ENCODE data around the gene EAF1.
"Not testable (repeated sequence)": the region's sequence is repeated elsewhere in the genome, so short reads cannot be mapped to it uniquely, and the experiment has no call there.

EAF1 gene

DNA sequence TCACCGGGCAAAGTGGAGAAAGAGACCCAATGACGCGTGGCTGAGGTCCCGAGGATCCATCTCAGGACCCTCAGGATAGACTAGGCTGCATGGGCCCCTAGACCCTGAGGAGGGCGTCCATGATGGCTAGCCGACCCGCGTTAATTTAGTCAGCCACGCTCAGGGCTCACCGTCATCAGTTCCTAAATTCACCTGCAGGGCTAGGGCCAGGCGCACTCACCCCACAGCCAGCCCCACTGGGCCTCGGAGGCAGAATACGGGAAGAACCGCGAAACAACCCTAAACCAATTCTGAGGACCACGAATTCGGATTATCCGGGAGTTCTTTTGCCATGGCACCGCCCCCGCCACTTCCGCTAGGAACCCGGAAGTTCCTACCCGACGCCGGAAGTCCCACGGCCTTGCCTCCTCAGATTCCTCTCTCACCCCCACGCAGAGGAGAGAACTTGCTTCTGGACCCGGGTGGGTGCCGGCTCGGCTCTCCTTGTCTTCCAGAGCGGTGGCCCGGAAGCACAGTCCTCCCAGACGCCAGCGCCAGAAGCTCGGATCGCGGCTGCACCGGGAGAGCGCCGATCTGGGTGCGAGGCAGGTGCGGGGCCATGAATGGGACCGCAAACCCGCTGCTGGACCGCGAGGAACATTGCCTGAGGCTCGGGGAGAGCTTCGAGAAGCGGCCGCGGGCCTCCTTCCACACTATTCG, at the start of gene EAF1, which contains the start of gene METTL6:
Gene EAF1 (plus strand): TSS at position 417 of the 699 bp plus-strand sequence. CDS start 182 bp downstream, at position 599.
Gene METTL6 (minus strand): TSS at position 363 of the 699 bp plus-strand sequence. CDS start 1,033 bp downstream, outside the sequence.
- DNase-seq (ENCODE audit: low read depth in 1 of 2, low spot score in 1 of 2), result peak; percentile 75 to 77

DNA sequence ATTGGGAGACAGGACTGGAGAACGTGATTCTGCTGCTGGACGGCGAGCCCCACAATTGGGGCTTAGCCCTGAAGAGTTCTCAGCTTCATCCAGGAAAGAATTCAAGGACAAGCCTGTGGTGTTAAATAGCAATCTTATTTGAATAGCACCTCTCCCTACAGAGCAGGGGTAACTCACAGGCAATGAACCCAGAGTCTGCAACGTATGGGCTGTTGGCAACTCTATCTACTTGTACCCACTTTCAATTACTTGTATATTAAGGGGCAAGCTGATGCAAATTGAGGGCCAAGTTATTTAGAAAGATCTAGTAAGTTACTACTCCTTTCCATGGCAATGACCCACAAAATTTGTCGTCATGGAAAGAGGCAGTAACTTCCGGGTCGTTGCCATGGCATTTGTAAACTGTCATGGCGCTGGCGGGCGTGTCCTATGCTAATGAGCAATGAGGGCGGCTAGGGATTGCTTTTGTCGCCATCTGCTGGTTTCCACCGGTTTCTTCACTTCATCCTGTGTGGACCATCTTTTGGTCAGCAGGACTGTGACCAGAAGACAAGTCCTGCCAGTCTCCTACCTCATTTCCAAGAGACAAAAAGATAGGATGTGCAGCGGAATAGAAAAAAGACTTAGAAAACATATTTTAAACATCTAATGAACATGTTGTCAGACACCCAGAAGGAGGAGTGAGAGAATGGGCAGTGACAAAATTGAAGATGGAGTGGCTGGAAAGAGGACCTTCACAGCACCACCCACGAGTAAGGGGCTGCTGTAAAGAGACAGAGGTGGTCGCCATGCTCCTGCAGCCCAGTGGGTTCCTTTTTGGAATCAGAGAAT, 49.2 kb upstream of the EAF1 start:
- DNase-seq (ENCODE audit: low read depth in 1 of 2, low spot score in 1 of 2), result peak; percentile 86 to 92

DNA sequence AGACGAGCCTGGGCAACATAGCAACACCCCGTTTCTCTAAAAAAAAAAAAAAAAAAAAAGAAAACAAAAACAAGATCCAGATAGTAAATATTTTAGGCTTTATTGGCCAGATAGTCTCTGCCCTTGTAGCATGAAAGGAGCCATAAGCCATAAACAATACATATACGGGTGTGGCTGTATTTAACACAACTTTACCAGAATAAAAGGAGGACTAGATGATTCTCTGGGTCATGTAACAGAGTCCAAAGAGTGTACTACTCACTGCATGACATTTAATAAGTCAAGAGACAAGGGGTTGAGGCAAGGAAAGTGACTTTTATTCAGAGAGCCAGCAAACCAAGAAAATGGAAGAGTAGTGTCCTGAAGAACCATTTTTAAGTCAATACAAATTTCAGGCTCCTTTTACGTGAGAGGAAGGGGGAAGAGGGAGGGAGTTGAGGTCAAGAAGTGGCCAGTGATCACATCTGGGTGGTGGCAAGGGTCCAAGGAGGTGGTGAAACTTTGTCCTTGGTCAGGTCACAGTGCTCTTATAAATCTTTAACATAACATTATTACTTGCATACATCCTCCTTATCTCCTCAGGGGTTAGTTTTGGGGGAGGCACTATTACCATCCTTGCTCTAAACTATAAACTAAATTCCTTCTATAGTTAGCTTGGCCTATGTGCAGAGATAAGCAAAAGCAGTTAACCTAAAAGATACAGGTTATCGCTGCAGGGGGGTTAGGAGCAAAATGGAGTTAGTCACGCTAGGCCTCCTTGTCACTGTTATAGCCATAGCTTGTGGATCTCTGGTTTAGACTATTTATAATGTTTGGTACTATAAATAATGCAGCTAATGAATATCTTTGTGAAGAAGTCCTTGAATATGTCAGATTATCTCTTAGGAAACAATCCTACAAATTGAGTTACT, 46.2 kb upstream of the EAF1 start:
- DNase-seq (ENCODE audit: low read depth in 1 of 2, low spot score in 1 of 2), result no peak

DNA sequence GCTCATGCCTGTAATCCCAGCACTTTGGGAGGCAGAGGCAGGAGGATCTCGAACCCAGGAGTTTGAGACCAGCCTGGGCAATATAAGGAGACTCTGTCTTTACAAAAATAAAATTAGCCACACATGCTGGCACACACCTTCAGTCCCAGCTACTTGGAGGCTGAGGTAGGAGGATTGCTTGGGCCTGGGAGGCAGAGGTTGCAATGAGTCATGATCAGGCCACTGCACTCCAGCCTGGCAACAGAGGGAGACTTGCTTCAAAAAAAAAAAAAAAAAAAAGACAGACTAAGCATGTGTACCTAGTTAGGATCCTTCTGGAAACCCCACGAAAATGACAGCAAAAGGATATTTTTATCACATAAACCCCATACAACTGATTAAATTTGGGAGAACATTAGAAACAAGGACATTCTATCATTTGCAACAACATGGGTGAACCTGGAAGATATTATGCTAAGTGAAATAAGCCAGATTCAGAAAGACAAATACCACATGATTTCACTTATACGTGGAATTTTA, 44.9 kb upstream of the EAF1 start:
- DNase-seq (ENCODE audit: low read depth in 1 of 2, low spot score in 1 of 2), result no peak

DNA sequence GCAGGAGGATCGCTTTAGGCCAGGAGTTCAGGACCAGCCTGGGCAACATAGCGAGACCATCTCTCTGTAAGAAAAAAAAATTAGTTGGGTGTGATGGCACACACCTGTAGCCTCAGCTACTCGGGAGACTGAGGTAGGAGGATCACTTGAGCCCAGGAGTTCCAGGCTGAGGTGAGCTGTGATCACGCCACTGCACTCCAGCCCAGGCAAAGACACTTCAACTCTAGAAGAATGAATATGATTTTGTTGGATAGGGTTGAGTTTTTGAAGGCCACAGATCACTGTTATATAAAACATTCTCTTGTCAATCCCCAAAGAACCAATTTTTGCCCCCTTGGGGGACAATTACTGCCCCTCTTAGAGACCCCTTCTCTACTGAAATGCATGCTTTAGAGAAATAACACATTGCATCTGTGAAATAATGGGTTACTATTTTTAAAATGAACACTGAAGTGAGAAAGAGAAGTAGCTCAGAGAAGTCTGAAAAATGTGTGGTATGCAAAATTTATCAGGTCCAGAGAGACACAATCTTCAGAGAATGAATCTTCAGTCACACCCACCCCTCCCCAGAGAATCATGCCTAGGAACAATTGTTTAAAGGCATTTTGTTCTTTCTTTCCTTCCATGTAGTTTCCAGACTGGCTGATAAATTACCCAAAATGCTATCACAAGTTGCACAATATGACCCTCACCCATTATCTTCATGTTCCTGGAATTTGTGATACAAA, 42.7 kb upstream of the EAF1 start:
- DNase-seq (ENCODE audit: low read depth in 1 of 2, low spot score in 1 of 2), result no peak

DNA sequence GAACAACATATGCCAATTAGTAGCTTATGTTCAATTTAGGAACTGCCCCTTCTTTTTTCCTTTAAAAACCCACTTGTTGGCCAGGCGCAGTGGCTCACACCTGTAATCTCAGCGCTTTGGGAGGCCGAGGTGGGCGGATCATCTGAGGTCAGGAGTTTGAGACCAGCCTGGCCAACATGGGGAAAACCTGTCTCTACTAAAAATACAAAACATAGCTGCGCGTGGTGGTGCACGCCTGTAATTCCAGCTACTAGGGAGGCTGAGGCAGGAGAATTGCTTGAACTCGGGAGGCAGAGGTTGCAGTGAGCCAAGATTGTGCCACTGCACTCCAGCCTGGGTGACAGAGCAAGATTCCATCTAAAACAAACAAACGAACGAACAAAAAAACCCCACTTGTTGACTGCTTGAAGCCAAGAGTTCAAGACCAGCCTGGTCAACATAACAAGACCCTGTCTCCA, 42.1 kb upstream of the EAF1 start:
- not testable (repeated sequence) for DNase-seq (ENCODE audit: low read depth in 1 of 2, low spot score in 1 of 2)

DNA sequence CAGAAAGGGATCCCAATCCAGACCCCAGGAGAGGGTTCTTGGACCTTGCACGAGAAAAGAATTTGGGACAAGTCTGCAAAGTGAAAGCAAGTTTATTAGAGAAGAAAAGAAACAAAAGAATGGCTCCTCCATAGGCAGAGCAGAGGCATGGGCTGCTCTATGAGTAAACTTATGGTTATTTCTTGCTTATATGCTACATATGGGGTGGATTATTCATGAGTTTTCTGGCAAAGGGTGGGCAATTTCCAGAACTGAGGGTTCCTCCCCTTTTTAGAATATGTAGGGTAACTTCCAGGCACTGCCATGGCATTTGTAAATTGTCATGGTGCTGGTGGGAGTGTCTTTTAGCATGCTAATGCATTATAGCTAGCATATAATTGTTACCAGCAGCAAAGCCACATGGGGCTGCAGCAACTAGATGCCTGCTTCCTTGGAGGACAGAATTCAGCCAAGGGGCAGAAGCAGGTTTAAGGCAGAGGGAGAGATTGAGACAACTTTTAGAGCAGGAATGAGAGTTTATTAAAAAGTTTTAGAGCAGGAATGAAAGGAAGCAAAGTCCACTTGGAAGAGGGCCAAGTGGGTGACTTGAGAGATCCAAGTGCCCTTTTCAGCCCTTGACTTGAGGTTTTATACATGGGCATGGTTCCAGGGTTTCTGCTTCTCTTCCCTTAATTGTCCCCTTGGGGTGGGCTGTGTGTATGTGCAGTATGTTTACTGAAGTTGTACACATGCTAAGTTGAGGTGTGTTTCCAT, 41.3 kb upstream of the EAF1 start:
- no peak for DNase-seq (ENCODE audit: low read depth in 1 of 2, low spot score in 1 of 2)

DNA sequence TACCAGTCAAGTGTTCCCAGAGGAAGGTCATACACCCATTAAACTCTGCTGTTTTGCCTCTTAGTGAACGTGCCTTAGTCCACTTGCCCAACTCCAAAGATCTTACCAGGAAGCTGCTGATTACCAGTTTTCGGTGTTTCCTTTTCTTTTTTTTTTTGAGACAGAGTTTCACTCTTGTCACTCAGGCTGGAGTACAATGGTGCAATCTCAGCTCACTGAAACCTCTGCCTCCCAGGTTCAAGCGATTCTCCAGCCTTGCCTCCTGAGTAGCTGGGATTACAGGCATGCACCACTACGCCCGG, 40.8 kb upstream of the EAF1 start:
- DNase-seq (ENCODE audit: low read depth in 1 of 2, low spot score in 1 of 2), result not testable (repeated sequence)

DNA sequence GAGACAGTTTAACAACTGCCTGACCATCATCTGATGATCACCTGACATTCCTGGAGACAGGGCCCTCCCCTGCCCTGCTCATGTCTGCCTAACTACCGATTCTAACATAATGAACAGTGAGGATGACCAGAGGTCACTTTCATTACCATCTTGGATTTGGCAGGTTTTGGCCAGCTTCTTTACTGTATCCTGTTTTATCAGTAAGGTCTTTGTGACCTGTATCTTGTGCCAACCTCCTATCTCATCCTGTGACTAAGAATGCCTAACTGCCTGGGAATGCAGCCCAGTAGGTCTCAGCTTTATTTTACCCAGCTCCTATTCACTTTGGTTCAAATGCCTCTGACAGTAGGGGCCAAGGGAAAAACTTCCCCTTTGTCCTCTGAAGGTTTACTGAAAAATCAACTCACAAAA, 40.2 kb upstream of the EAF1 start:
- DNase-seq (ENCODE audit: low read depth in 1 of 2, low spot score in 1 of 2), result no peak

DNA sequence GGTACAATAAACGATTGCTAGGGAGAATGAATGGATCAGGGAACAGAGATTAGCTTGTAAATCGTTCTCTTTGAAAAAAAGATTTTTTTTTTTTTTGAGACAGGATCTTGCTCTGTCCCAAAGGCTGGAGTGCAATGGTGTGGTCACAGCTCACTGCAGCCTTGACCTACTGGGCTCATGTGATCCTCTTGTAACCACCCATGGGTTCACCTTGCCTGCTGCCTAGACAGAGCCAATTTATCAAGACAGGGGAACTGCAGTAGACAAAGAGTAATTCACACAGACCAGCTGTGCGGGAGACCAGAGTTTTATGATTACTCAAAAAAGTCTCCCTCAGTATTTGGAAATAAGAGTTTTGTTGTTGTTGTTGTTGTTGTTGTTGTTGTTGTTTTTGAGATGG, 39.7 kb upstream of the EAF1 start:
- DNase-seq (ENCODE audit: low read depth in 1 of 2, low spot score in 1 of 2), result no peak

DNA sequence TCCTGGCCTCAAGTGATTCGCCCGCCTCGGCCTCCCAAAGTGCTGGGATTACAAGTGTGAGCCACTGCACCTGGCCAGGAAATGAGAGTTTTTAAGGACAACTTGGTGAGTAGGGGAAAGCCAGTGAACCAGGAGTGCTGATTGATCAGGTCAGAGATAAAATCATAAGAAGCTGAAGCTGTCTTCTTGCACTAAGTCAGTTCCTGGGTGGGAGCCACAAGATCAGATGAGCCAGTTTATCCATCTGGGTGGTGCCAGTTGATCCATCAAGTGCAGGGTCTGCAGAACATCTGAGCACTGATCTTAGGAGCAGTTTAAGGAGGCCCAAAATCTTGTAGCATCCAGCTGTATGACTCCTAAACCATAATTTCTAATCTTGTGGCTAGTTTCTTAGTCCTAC, 39.1 kb upstream of the EAF1 start:
- DNase-seq (ENCODE audit: low read depth in 1 of 2, low spot score in 1 of 2), result not testable (repeated sequence)

DNA sequence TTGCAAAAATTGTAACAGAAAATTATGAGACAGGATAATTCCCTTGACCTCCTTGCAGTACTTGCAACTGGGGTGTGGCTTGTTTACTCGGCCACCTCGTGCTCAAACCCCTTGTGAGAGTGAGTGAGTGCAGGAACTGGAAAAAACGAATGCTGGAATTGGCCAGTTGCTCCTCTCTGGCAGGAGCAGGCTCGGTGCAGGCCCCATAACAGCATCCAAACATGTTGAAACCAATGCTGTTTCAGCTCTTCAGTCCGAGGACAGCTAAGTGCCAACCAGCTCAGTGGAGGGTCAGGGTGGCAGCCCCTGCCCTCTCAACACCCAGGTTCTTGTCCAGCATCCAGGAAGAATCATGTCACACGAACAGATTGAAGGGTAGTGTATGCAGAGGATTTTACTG, 36.9 kb upstream of the EAF1 start:
- no peak for DNase-seq (ENCODE audit: low read depth in 1 of 2, low spot score in 1 of 2)

DNA sequence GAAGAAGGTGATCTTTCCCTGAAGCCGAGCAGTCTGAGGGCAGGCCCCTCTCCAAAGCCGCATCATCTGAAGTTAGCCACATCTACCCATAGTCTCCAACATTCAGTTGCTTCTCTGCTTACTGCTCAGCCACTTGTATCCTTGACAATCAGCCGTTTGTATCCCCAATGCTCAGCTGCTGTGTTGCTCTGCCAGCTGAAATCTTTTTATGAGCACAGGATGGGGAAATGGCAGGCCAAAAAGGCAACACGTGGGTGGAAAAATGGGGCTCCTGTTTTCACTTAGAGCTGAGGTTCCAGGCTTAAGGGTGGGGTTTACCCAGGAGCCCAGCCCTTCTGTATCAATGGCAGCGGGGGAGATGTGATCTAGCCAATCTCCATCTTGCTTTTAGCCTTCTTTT, 36.4 kb upstream of the EAF1 start:
- no peak for DNase-seq (ENCODE audit: low read depth in 1 of 2, low spot score in 1 of 2)

DNA sequence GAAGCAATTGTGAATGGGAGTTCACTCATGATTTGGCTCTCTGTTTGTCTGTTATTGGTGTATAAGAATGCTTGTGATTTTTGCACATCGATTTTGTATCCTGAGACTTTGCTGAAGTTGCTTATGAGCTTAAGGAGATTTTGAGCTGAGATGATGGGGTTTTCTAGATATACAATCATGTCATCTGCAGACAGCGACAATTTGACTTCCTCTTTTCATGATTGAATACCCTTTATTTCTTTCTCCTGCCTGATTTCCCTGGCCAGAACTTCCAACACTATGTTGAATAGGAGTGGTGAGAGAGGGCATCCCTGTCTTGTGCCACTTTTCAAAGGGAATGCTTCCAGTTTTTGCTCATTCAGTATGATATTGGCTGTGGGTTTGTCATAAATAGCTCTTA, 34.1 kb upstream of the EAF1 start:
- DNase-seq (ENCODE audit: low read depth in 1 of 2, low spot score in 1 of 2), result not testable (repeated sequence)

DNA sequence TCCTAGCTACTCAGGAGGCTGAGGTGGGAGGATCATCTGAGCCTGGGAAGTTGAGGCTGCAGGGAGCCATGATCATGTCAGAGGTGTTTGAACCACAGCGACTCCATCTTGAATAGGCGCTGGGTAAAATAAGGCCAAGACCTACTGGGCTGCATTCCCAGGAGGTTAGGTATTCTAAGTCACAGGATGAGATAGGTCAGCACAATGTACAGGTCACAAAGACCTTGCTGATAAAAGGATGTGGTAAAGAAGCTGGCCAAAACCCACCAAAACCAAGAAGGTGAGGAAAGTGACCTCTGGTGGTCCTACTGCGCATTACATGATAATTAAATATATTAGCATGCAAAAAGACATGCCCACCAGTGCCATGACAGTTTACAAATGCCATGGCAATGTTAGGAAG, 28.7 kb upstream of the EAF1 start:
- DNase-seq (ENCODE audit: low read depth in 1 of 2, low spot score in 1 of 2), result not testable (repeated sequence)

DNA sequence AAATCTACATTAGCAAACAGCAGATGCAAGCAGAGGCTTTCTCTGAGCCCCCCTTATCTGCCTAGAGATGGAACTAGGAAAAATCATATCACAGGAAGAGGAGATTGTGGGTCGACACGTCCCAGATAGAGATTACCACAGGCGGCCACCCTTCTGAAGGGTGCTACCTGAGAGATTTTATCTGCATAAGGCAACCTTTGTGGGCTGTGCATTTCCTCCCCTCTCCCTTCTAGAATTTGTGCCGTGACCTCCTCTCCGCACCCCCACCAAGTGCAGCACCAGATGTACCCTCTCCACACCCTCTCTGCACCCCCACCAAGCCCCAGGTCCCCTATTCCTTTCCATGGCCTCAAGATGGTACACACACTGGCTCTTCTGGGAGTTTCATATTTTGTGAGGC, 27.4 kb upstream of the EAF1 start:
- no peak for DNase-seq (ENCODE audit: low read depth in 1 of 2, low spot score in 1 of 2)

DNA sequence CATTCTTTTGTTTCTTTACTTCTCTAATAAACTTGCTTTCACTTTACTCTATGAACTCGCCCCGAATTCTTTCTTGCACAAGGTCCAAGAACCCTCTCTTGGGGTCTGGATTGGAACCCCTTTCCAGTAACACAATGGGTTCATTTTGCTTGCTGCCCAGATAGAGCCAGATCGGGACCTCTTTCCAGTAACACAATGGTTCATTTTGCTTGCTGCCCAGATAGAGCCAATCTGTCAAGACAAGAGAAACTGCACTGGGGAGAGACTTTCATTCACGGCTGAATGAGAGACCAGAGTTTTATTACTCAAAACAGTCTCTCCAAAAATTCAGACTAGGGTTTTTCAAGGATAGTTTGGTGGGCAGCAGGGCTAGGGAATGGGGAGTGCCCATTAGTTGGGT, 25.5 kb upstream of the EAF1 start:
- no peak for DNase-seq (ENCODE audit: low read depth in 1 of 2, low spot score in 1 of 2)

DNA sequence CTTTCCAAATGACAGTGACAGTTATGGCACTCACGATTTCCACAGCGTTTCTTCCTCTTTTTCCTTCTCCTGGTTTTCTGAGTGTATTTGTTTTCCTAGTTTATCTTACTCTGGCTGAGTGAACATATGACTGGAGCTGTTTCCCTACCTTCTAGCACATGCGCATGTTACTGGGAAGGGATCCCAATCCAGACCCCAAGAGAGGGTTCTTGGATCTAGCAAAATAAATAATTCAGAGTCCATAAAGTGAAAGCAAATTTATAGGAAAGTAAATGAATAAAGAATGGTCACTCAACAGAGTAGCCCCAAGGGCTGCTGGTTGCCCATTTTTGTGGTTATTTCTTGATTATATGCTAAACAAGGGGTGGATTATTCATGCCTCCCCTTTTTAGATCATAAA, 23.9 kb upstream of the EAF1 start:
- no peak for DNase-seq (ENCODE audit: low read depth in 1 of 2, low spot score in 1 of 2)

DNA sequence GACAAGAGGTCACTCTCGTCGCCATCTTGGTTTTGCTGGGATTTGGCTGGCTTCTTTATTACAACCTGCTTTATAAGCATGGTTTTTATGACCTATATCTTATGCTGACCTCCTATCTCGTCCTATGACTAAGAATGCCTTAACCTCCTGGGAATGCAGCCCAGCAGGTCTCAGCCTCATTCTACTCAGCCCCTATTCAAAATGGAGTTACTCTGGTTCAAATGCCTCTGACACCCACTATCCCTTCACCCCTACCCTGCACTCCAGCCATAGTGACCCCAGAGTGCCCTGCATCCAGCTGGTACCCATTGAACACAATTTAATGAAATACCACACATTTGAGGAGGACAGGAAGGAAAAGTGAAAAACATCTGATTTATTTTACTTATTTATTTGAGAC, 23.4 kb upstream of the EAF1 start:
- DNase-seq (ENCODE audit: low read depth in 1 of 2, low spot score in 1 of 2), result no peak

DNA sequence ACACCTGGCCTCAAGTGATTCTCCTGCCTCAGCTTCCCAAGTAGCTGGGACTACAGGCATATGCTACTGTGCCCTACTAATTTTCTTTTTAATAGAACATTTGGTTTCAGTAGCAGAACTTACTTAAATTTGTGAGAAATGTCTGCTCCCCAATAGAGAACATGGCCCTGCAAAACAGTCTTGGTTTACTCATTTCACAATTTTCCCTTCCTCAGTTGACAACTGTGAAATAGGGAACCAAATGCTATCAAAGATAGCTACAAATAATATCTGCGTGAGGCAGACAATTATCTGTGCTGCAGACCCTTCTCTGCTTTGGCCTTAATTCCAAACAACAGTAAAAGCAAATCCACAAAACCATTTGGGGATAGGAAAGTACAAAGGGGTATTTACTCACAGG, 22.6 kb upstream of the EAF1 start:
- no peak for DNase-seq (ENCODE audit: low read depth in 1 of 2, low spot score in 1 of 2)

All from activated T-helper 1 cell treated with anti-CD3 and anti-CD28 coated beads, Interleukin-2, amount 50 U/mL, for 16 hours (primary cell).